T1000 (cell line): ENCODE data around the gene SLX1A.
"Not testable (repeated sequence)": the region's sequence is repeated elsewhere in the genome, so short reads cannot be mapped to it uniquely, and the experiment has no call there.

Source experiments
- DNase-seq: peaks from one replicate; lab custom pipeline; 2025; ENCODE audit warnings: mixed read lengths; lab: John Stamatoyannopoulos, UW

Gene SLX1A

DNA sequence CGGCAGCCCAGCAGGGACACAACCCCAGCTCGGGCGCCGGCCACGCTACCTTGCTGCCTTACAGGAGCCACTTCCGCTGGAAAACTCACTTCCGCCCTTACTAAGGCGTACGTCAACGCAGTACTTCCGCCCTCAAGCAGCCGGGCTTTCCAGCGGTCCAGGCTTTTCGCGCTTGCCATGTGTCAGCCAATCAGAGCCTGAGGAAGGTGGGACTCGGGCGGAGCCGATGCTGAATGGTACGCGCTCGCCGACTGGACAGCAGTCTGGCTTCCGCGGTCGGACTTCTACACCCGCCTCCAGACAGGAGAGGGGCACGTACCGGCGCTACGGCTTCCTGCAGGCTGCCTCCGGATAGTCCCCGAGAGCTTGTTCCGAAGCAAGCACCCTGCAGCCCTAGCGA, at the start of gene SLX1A, which contains the start of gene BOLA2B:
SLX1A (plus strand) TSS at position 261 of the 400 bp plus-strand sequence. CDS start 210 bp downstream, outside the sequence.
BOLA2B (minus strand) TSS at position 52 of the 400 bp plus-strand sequence. CDS start 71 bp downstream, outside the sequence.
- DNase-seq, result not testable (repeated sequence)

DNA sequence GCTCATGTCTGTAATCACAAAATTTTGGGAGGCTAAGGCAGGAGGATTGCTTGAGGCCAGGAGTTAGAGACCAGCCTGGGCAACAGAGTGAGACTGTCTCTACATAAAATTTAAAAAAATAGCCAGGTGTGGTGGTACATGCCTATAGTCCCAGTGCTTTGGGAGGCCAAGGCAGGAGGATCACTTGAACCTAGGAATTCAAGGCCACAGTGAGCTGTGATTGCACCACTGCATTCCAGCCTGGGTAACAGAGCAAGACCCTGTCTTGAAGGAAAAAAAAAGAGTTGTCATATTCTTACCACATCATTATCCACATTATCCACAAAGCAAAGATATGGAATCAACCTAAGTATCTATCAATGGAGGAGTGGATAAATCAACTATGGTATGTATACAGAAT, 49.7 kb upstream of the SLX1A start:
- no peak for DNase-seq

DNA sequence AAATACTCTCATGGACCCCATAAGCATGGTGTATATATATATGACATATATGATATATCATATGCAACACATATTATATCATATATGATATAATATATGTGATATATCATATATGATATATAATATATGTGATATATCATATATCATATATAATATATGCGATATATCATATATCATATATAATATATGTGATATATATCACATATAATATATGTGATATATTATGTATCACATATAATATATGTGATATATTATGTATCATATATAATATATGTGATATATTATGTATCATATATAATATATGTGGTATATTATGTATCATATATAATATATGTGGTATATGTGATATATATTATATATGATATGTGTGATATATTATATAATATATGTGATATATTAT, 48.8 kb upstream of the SLX1A start:
- no peak for DNase-seq

DNA sequence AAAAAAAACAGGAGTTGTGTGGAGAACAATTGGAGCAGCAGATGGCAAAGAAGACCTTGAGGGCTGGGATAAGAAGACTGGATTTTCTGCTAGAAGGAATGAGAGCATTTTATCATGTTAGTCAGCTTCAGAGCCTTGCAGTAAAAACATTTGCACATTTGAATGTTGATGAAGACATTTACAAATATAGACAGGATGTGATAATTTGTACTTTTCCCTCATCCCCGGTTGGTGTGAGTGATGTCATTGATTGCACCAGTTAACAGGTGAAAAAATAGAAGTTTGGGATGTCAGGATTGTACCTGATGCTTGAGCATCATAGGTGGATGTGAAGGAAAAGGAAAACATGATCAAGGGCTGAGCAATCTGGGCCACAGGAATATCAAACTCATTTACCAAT, 48.0 kb upstream of the SLX1A start:
- no peak for DNase-seq

DNA sequence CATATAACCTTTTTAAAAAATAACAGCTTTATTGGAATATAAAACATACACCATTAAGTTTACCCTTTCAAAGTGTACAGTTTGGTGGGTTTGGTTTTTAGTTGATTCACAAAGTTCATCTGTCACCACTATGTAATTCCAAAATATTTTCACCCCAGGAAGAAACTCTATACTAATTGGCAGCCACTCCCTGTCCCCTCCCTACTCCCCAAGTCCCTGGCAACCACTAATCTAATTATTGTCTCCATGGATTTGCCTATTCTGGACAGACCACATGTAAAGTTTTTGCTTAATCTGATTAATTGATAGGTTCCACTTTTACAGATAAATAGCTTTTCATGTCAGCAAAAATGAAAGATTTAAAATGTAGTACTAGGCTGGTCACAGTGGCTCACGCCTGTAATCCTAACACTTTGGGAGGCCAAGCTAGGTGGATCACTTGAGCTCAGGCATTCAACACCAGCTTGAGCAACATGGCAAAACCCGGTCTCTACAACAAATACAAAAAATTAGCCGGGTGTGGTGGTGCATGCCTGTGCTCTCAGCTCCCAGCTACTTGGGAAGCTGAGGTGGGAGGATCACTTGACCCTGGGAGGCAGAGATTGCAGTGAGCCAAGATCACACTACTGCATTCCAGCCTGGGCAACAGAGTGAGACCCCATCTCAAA, 45.7 kb upstream of the SLX1A start:
- no peak for DNase-seq

DNA sequence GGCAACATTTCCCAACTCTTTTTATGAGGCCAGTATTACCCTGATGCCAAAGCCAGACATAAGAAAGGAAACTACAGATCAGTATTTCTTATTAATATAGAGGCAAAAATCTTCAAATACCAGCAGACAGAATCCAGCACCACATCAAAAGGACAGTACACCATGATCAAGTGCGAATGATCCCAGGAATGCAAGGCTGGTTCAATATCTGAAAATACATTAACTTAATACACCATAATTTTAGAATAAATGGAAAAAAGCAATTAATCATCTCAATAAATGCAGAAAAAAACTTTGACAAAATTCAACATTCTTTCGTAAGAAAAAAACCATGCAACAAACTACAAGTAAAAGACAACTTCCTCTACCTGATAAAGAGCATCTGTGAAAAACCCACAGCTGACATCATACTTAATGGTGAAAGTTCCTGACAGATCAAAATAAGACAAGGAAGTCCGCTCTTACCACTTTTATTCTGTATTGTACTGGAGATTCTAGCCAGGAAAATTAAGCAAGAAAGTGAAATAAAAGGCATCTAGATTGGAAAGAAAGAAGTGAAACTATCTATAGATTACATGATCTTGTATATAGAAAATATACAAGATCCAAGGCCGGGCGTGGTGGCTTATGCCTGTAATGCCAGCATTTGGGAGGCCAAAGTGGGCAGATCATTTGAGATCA, 44.3 kb upstream of the SLX1A start:
- no peak for DNase-seq

DNA sequence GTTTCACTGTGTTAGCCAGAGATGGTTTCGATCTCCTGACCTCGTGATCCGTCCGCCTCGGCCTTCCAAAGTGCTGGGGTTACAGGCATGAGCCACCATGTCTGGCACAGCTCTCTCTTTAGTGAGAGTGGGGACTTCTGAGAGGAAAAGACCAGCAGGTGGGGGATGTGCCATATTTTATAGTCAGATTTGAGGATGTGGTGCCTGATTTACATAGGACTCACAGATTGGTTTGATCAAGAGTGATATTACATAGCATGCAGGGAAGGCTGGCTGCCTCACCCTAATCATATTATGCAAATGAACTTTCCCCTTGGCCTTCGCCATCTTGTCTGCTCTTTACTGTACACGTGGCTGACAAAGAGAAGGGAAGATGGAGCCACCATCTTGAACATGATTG, 42.6 kb upstream of the SLX1A start:
- no peak for DNase-seq

DNA sequence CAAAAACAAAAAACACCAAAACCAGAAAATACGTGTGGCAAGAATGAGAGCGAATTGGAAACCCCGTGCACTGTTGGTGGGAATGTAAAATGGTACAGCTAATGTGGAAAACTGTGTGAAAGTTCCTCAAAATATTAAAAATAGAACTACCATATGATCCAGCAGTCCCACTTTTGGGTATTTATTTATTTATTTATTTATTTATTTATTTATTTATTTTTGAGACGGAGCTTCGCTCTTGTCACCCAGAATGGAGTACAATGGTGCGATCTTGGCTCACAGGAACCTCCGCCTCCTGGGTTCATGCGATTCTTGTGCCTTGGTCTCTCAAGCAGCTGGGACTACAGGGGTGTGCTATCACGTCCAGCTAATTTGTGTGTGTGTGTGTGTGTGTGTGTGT, 41.2 kb upstream of the SLX1A start:
- DNase-seq, result no peak

DNA sequence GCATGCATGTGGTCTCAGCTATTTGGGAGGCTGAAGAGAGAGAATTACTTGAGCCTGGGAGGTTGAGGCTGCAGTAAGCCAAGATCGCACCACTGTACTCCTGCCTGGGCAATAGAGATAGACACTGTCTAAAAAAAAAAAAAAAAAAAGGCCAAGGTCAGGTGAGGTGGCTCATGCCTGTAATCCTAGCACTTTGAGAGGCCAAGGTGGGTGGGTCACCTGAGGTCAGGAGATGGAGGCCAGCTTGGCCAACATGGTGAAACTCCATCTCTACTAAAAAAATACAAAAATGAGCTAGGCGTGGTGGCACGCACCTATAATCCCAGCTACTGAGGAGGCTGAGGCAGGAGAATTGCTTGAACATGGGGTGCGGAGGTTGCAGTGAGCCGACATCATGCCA, 38.5 kb upstream of the SLX1A start:
- DNase-seq, result no peak

DNA sequence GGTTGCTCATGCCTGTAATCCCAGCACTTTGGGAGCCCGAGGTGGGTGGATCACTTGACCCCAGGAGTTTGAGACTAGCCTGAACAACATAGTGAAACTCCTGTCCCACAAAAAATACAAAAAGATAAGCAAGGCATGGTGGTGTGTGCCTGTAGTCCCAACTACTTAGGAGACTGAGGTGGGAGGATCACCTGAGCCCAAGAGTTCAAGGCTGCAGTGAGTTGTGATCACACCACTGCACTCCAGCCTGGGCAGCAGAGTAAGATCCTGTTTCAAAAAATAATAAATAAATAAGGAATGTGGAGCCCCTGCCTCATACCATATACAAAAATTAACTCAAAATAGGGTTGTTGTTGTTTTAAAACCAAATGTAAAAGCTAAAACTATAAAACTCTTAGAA, 36.5 kb upstream of the SLX1A start:
- no peak for DNase-seq

DNA sequence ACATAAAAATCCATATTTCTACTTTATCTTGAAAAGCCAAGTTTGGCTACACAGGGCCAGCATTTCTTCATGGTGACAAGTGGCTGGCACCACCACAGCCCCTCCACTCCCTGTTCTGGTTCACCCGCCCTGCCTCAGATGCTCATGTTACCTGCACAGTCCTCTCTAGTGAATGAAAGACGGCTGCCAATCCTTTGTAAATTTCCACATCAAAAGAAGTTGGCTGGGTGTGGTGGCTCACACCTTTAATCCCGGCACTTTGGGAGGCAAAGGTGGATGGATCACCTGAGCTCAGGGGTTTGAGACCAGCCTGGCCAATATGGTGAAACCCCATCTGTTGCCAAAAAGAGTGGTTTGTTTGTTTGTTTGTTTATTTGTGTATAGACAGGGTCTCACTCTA, 30.1 kb upstream of the SLX1A start:
- no peak for DNase-seq

DNA sequence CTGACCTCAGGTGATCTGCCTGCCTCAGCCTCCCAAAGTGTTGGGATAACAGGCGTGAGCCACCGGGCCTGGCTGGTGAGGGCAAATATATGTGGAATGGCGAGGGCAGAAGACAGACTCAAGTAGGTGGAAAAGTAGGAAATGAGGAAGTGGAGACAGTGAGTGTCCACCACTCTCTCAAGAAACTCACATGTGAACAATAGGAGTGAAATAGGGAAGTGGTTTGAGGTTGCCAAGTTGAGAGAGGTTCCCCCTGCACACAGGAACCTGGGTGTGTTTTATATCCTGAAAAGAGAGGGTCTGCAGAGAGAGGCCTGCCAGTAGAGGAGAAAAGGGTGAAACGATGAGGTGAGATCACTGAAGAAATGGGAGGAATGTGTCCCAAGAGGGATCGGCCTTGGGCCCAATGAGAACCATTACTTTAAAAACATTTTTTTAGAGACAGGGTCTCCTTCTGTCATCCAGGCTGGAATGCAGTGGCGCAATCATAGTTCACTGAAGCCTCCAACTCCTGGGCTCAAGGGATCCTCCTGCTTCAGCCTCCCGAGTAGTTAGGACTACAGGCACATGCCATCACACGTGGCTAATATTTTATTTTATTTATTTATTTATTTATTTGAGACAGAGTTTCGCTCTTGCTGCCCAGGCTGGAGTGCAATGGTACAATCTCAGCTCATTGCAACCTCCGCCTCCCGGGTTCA, 27.3 kb upstream of the SLX1A start:
- no peak for DNase-seq

DNA sequence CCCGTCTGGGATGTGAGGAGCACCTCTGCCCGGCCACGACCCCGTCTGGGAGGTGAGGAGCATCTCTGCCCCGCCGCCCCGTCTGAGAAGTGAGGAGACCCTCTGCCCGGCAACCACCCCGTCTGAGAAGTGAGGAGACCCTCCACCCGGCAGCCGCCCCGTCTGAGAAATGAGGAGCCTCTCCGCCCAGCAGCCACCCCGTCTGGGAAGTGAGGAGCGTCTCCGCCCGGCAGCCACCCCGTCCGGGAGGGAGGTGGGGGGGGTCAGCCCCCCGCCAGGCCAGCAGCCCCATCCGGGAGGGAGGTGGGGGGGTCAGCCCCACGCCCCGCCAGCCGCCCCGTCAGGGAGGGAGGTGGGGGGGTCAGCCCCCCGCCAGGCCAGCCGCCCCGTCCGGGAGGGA, 24.9 kb upstream of the SLX1A start:
- DNase-seq, result not testable (repeated sequence)

DNA sequence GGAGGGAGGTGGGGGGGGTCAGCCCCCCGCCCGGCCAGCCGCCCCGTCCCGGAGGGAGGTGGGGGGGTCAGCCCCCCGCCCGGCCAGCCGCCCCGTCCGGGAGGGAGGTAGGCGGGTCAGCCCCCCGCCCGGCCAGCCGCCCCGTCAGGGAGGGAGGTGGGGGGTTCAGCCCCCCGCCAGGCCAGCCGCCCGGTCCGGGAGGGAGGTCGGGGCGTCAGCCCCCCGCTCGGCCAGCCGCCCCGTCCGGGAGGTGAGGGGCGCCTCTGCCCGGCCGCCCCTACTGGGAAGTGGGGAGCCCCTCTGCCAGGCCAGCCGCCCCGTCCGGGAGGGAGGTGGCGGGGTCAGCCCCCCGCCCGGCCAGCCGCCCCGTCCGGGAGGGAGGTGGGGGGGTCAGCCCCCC, 24.3 kb upstream of the SLX1A start:
- not testable (repeated sequence) for DNase-seq

DNA sequence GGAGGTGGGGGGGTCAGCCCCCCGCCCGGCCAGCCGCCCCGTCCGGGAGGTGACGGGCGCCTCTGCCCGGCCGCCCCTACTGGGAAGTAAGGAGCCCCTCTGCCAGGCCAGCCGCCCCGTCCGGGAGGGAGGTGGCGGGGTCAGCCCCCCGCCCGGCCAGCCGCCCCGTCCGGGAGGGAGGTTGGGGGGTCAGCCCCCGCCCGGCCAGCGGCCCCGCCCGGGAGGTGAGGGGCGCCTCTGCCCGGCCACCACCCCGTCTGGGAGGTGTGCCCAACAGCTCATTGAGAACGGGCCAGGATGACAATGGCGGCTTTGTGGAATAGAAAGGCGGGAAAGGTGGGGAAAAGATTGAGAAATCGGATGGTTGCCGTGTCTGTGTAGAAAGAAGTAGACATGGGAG, 23.5 kb upstream of the SLX1A start:
- not testable (repeated sequence) for DNase-seq

DNA sequence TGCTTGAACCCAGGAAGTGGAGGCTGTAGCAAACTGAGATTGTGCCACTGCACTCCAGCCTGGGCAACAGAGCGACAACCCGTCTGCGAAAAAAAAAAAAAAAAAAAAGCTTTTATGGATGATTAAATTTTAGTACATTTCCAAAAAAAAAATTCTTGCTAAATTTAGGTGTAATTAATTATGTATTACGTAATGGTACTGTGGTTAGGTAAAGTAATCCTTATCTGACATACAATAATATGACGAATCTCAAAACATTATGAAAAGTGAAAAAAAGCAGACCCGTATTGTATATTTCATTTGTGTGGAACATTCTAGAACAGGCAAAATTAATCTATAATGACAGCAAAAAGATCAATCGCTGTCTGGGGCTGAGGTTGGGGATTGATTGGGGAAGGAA, 20.6 kb upstream of the SLX1A start:
- no peak for DNase-seq

DNA sequence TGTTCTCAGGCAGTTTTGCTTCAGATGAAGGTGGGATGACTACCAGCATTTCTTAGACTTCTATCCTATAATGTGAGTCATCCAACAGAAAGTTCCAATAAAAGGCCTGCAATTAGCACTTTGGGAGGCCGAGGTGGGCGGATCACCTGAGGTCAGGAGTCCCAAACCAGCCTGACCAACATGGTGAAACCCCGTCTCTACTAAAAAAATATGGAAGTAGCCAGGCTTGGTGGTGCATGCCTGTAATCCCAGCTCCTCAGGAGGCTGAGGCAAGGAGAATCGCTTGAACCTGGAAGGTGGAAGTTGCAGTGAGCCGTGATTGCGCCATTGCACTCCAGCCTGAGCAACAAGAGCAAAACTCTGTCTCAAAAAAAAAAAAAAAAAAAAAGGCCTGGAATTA, 16.8 kb upstream of the SLX1A start:
- not testable (repeated sequence) for DNase-seq

DNA sequence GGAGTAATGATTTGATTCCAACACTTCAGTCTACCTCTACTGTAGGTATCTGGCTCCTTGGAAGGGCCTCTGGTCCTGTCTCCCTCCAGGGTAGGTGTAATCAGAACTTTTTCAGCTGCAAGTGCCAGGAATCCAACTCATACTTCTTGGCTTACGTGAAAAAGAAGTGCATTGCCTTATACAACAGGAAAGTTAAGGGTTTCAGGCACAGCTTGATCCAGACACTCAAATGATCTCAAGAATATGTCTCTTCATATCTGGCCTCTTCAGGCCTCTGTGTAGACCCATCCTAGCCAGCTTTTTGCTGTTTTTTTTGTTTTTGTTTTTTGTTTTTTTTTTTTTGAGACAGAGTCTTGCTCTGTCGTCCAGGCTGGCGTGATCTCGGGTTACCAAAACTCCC, 14.5 kb upstream of the SLX1A start:
- no peak for DNase-seq

DNA sequence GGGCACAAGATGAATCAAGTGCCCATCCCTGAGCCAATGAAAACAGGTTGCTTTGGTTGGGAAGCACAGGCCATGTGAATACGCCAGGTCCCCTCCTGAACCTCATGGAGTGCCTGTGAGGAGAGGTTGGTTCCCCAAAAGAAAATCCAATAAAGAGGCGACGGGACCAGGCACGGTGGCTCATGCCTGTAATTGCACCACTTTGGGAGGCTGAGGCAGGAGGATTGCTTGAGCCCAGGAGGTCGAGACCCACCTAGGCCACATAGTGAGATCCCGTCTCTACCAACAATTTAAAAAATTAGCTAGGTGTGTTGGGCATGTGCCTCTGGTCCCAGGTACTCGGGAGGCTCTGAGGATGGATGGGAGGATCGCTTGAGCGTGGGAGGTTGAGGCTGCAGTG, 13.7 kb upstream of the SLX1A start:
- DNase-seq, result no peak

DNA sequence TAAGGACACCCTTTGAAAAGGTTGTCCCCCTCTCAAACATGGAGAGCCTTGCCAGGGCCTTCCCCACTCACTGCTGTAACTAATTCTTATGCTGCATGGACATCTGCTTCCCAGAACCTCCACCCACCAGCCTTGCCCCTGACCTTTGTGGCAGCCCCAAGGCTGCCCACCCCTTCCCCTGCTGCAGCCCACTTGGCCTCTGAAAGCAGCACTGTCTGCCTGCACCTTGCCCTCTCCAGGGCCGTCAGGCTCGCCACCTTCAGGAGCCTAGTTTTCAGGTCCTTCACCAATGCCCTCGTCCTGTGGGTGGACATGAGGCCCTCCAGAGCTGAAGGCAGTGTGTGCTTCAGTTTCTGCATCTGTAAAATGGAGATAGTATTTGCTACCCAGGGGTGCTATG, 12.9 kb upstream of the SLX1A start:
- no peak for DNase-seq

DNA sequence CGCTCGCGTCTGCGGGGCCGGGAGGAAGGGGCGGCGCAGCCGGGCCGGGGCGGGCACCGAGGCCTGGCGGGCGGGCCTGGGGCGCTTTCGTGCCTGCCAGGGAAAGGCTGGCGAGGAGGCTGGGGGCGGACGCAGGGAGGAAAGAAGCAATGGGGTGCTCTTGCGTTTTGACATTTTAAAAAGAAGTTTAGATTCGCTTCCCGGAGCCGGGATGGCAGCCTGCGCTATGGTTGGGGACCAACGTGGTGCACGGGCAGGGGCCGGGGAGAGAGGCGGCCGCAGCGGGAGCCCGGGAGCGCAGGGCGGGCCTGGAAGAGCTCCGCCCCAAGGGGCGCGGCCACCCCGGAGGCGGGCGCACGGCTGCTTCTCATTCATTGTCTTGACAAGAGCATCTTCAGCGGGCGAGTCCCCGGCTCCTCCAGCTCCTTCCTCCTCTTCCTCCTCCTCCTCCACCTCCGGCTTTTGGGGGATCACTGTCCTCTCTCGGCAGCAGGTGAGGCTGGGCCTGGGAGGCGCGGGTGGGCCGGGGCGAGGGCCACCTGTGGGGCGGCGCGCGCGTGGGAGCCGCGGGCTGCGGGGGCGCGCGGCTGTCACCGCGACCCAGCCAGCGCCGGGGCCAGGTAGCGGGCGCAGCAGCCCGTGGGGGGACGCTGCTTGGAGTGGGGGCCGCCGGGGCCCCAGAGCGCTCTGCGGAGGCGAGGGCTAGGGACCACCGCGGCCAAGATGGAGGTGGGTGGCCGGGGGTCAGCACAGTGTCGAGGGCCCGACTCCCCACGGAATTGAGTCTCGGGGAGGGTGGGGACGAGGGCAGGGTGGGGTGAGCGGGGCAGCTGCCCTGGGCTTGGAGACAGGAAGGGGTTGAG, 10.2 kb upstream of the SLX1A start, which contains the start of gene CORO1A:
CORO1A (plus strand) TSS at position 370 of the 863 bp plus-strand sequence. CDS start 1,608 bp downstream, outside the sequence.
- DNase-seq, result peak; percentile 84
